ENCODE measurements around the gene SULT1C2. TPM values are rescaled to one million over a fixed set of nuclear protein-coding genes. Genes with fewer than 3 reads are reported as not detected.

Gene SULT1C2
- total RNA-seq, 1 experiment from 2014 or later: 1.6 TPM

- peak overlapping the region; percentile 46 for H3K4me2 ChIP-seq (ENCODE audit: insufficient read depth, insufficient read length, low read length)
- H3K23ac ChIP-seq (ENCODE audit: insufficient read length, low read depth, low read length): no peak overlapping the region
- peak overlapping the region; percentile 6 to 32; a peak in 3 of 5 replicates for H3K4me3 Mint-ChIP-seq
- peaks cover 6% of the 10 kb centered on the region; the same call in 1 of the 2 replicates for H3K4me1 ChIP-seq (ENCODE audit: insufficient read depth, low read length)
- H3K27ac Mint-ChIP-seq: peak overlapping the region in 1 of 3 experiments; percentile 33; a peak in 1 of 7 replicates
- H3K9me3 ChIP-seq (ENCODE audit: control insufficient read depth, low read depth, low read length): no peaks in the 10 kb centered on the region
- H3K18ac ChIP-seq (ENCODE audit: insufficient read length, low read depth, low read length): no peak overlapping the region
- no peak overlapping the region for H3T11ph ChIP-seq (ENCODE audit: low read length)
- no peak overlapping the region for H4K5ac ChIP-seq (ENCODE audit: insufficient read length, low read depth, low read length)
- H3K23me2 ChIP-seq (ENCODE audit: insufficient read length, low read depth, low read length, poor library complexity, severe bottlenecking): peaks cover 7% of the 10 kb centered on the region
- H3K4ac ChIP-seq (ENCODE audit: low read depth, low read length): no peak overlapping the region
- no peak overlapping the region for H2BK12ac ChIP-seq (ENCODE audit: insufficient read length, low read depth, low read length)
- no peak overlapping the region for H2BK20ac ChIP-seq (ENCODE audit: low read depth, low read length, poor library complexity, severe bottlenecking)
- no peaks in the 10 kb centered on the region for H3K79me1 ChIP-seq (ENCODE audit: insufficient read depth, low read depth, low read length, poor library complexity, severe bottlenecking)
- peaks cover 23 to 26% of the 10 kb centered on the region in 2 experiments for H3K4me1 Mint-ChIP-seq
- H3K56ac ChIP-seq (ENCODE audit: insufficient read length, low read depth, low read length): no peak overlapping the region
- peaks cover 0 to 5% (median 5%) of the 10 kb centered on the region in 3 experiments; a peak in 3 of 7 replicates for H3K36me3 Mint-ChIP-seq (ENCODE audit: insufficient read depth in 1 of 3, low read depth in 3 of 3)
- peak overlapping the region; percentile 75 for H2AFZ ChIP-seq (ENCODE audit: low read length)
- H2BK120ac ChIP-seq (ENCODE audit: low read depth, low read length, poor library complexity, severe bottlenecking): no peak overlapping the region
- peak overlapping the region; percentile 25 for H3K27ac ChIP-seq (ENCODE audit: insufficient read length, low read depth, low read length)
- no peak overlapping the region for H2BK5ac ChIP-seq (ENCODE audit: insufficient read length, low read length)
- no peak overlapping the region for H4K8ac ChIP-seq (replicated peaks; ENCODE audit: insufficient read length, low read depth, low read length)
- no peak overlapping the region for H4K91ac ChIP-seq (ENCODE audit: insufficient read length, low read depth, low read length)
- WGBS (ENCODE audit: extremely low coverage, insufficient read length, low lambda C conversion rate): no CpG with 5 or more reads among the region's 13 CpGs
- no peaks in the 10 kb centered on the region; the same call in 1 of the 2 replicates for H3K27me3 Mint-ChIP-seq (ENCODE audit: low read depth)
- peaks cover 0 to 3% of the 10 kb centered on the region in 2 experiments; a peak in 1 of 5 replicates for H3K9me3 Mint-ChIP-seq
- no peaks in the 10 kb centered on the region for H3K27me3 ChIP-seq (ENCODE audit: insufficient read depth, low read length)
- H3K9ac ChIP-seq (ENCODE audit: extremely low read depth, insufficient read length, low read length): no peak overlapping the region
- no peak overlapping the region for H2AK5ac ChIP-seq (ENCODE audit: insufficient read length, low read length)
- H3K79me2 ChIP-seq (ENCODE audit: insufficient read depth, low read length): no peaks in the 10 kb centered on the region
- TF ChIP-seq CTCF (conservative IDR thresholded peaks at IDR 0.05): no peak
- peak; percentile 68 for DNase-seq
- H4K20me1 ChIP-seq (ENCODE audit: control insufficient read depth, insufficient read depth, insufficient read length): no peaks in the 10 kb centered on the region
- no peak overlapping the region for H2BK15ac ChIP-seq (ENCODE audit: low read depth, low read length)
- peak overlapping the region; percentile 81; the same call in 1 of the 2 replicates for H3K14ac ChIP-seq (ENCODE audit: insufficient read depth, low read length)
Observed at GRCh38 chr2:108316461-108317258, 28.0 kb downstream of the SULT1C2 start.

Data from H9 (cell line).